ENCODE measurements around the gene NFKBIE.

NFKBIE gene

DNA sequence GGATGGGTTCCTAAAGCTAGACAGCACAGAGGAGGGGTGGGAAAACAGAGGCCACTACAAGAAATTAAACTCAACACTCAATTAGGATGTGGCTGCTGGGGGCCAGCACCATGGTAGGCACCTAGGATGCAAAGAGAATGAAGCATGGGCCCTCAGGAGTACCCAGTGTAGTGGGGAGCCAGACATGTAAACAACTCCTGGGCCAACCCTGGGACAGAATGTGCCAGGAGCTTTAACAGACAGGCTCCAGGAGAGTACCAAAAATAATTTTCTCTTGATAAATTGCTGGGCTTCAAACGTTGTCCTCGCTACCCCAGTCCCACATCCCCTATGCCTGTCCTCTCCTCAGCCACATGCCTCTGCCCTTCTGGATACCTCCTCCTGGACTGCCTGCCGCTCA, 6.6 kb upstream of the NFKBIE start:
- H3K4me1 Mint-ChIP-seq (ENCODE audit: low read depth): peaks cover 15% of the 10 kb centered on the region
- H3K27me3 Mint-ChIP-seq: peaks cover 75% of the 10 kb centered on the region
- H3K27ac Mint-ChIP-seq: no peak overlapping the region
- H3K9me3 Mint-ChIP-seq: no peaks in the 10 kb centered on the region
- no peaks in the 10 kb centered on the region for H3K36me3 Mint-ChIP-seq (ENCODE audit: low read depth)
- H3K4me3 Mint-ChIP-seq: no peak overlapping the region
- intact Hi-C loops (cut with micrococcal nuclease): no loop called here

DNA sequence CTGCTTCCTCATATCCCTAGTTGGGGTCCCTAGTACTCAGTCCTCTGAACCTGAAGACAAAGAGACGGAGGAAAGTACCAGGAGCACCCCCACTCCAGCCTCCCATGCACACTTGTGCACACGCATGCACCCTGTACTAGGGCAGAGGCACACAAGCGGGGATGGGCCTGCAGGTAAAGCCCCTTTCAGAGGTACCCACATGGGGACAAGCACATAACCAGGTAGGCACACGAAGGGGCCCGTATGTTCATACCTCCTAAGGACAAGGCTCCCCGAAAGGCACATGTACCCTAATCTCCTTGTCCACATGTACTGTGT, 6.0 kb upstream of the NFKBIE start:
- Mint-ChIP-seq H3K27me3 (peaks cover 71% of the 10 kb centered on the region), H3K9me3 (no peaks in the 10 kb centered on the region), H3K4me3 (no peak overlapping the region)

DNA sequence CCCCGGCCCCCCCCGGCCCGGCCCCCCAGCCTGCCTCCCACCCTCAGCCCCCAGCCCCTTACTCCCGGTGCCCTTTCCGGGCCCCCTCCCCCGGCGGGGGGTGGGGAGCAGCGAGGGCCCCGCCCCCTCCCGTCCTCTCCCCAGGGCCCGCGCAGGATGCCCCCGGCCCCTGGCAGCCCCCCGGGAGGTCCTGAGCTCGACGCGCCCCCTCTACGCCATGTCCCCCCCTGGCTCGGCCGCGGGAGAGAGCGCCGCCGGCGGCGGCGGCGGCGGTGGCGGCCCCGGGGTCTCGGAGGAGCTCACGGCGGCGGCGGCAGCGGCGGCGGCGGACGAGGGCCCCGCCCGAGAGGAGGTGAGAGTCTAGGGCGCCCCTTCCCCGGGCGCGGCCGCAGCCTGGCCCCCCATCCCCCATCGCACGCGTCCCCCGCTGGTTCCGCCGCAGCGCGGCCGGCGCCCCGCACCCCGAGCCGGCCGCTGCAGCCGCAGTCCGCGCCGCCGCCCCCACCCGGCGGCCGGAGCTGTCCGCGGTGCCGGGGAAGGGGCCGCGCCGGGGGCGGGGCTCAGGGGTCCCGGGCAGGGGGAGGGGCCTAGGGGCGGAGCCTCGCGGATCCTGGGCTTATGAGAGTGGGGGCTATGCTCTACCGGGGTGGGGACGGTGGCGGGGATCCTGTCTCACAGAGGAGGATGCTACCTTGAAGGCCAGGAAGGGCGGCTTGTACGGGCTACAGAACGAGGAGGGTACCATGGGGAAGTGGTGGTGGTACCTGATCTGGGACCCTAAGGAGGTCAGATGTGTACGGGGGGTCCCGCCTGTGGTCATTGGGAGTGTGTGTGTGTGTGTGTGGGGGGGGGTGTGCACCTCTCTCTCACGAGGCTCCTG, 5.4 kb upstream of the NFKBIE start:
- Mint-ChIP-seq H3K27ac (no peak overlapping the region), H3K27me3 (peaks cover 68% of the 10 kb centered on the region), H3K4me3 (peak overlapping the region; percentile 35), H3K9me3 (no peaks in the 10 kb centered on the region), H3K4me1 (ENCODE audit: low read depth) (peaks cover 26% of the 10 kb centered on the region), H3K36me3 (ENCODE audit: low read depth) (no peaks in the 10 kb centered on the region)
- intact Hi-C loops (cut with micrococcal nuclease): no loop called here

More for the DNA sequence above, 6.0 kb upstream of the NFKBIE start:
- Mint-ChIP-seq H3K27ac (no peak overlapping the region), H3K36me3 (ENCODE audit: low read depth) (no peaks in the 10 kb centered on the region), H3K4me1 (ENCODE audit: low read depth) (peaks cover 21% of the 10 kb centered on the region)
- intact Hi-C loops (cut with micrococcal nuclease): no loop called here

DNA sequence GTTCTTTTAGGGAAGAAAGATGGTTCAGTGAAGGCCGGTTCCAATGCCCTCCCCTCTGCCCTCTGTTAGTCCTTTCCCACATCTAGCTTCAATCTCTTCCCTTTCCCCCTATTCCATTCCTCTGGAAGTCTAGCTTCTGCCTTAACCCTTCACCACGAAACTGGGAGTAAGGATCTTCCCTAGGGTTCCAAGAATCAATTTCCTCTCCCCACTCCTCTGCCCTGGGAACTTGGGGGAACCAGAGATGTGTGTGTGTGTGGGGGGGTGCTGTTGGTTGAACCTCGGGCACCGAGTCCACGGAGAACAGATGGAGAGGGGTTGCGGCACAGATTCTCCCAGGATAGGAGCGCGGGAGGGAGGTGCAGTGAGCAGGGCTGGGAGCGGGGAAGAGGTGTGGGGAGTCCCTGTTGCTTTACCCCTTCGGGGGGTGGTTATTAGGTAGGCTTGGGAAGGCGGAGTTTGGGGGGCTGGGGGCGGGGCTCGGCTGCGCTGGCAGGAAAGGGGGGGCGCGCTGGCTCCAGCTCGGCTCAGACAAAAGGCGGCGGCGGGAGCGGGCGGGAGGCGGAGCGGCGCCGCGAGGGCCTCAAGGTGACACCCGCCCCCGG, 4.7 kb upstream of the NFKBIE start, which contains the start of gene TMEM151B:
TSS of gene TMEM151B (plus strand) at position 530 of the 605 bp plus-strand sequence. CDS start 293 bp downstream, outside the sequence.
- H3K27me3 Mint-ChIP-seq: peaks cover 60% of the 10 kb centered on the region
- H3K27ac Mint-ChIP-seq: no peak within 1 kb of the TSS

DNA sequence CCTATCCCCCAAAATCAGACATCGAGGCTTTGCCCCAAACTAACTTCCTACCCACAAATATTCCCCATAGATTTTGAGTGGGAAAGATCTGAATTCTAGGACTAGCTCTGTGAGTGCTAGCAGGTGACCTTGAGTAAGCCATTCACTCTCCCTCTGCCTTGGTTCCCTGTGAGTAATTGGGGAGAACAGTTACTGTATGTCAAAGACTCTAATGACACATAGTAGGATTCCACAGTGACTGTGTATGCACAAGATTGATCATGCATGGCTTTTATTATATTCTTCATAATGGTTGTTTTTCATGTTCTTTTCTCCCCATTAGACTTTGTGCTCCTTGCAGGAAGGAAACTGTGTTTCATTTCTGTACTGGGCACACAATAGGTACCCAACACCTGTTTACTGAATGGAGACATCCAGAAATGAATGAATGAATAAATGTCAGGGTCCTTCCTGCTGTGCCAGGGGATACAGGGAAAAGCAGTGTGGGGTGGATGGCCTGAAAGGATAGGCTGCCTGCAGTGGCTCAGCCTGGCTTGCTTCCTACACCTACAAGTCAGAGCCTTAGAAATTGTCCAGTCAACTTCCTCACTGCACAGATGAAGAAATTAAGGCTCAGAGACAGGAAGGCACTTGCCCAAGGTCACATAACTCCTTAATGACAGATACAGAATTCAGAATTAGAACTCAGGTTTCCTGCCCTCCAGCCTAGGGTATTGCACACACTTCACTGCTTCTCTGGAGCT, 4.0 kb upstream of the NFKBIE start:
- Mint-ChIP-seq H3K9me3 (no peaks in the 10 kb centered on the region), H3K4me3 (no peak overlapping the region), H3K36me3 (ENCODE audit: low read depth) (peaks cover 10% of the 10 kb centered on the region), H3K4me1 (ENCODE audit: low read depth) (peaks cover 26% of the 10 kb centered on the region), H3K27ac (no peak overlapping the region), H3K27me3 (peaks cover 54% of the 10 kb centered on the region)
- intact Hi-C loops (cut with micrococcal nuclease): loop anchor here (5.0 kb wide), 1 partner anchor 183 kb away; no protein-coding TSS in a partner anchor

More for the DNA sequence above, 4.7 kb upstream of the NFKBIE start, which contains the start of gene TMEM151B:
- peaks cover 26% of the 10 kb centered on the region for H3K4me1 Mint-ChIP-seq (ENCODE audit: low read depth)
- intact Hi-C loops (cut with micrococcal nuclease): loop anchor here (5.0 kb wide), 1 partner anchor 182 kb away; no protein-coding TSS in a partner anchor
- peak within 1 kb of the TSS; percentile 56 for H3K4me3 Mint-ChIP-seq
- H3K9me3 Mint-ChIP-seq: no peaks in the 10 kb centered on the region
- H3K36me3 Mint-ChIP-seq (ENCODE audit: low read depth): peaks cover 3% of the 10 kb centered on the region

DNA sequence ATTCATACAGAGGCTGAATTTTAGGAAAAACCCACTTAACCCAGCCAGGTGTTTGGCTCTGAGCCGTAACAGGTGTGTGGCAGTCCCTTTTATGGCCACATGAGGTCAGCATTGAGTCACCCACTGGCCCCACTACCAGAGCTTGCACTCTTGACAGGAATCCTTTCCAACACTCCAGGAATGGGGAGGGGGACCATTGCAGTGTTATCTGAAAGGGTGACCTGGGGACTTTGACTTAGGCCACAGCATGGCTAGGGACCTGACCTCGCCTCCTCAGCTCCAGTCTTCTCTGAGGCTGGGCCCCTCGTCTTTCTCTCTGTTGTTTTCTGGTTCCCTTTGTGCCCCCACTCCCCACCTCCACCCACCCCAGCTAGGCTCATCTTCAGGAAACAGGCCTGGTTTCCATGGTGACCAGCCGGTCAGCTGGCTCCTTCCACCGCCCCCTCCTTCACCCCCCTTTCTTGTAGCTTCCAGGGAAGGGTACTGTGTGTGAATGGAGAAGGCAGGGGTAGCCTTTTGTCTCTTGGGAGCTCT, 2.8 kb upstream of the NFKBIE start:
- Mint-ChIP-seq H3K4me1 (ENCODE audit: low read depth) (peaks cover 31% of the 10 kb centered on the region), H3K27me3 (peaks cover 47% of the 10 kb centered on the region), H3K36me3 (ENCODE audit: low read depth) (peaks cover 22% of the 10 kb centered on the region), H3K4me3 (no peak overlapping the region), H3K27ac (no peak overlapping the region), H3K9me3 (no peaks in the 10 kb centered on the region)
- intact Hi-C loops (cut with micrococcal nuclease): loop anchor here (1.0 to 5.0 kb wide), 3 partner anchors 36 to 184 kb away; no protein-coding TSS in a partner anchor

DNA sequence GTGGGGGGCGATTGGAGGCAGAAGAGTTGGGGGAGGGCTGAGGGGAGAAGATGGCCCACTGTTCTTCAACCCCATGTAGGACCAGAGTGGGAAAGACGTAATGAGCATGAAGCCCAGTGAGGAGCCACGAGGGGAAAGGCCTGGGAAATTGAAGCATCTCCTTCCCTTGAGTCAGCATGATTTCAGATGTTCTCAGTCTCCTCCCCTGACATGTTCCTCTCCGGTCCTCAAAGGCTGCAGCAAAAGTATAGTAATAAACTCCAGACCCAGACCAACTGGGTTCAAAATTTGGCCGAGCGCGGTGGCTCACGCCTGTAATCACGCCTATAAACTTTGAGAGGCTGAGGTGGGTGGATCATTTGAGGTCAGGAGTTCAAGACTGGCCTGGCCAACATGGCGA, 1.9 kb upstream of the NFKBIE start:
- intact Hi-C loops (cut with micrococcal nuclease): loop anchor here (5.0 kb wide), 1 partner anchor 185 kb away; no protein-coding TSS in a partner anchor
- H3K27ac Mint-ChIP-seq: peak overlapping the region; percentile 90
- peaks cover 38% of the 10 kb centered on the region for H3K27me3 Mint-ChIP-seq
- H3K9me3 Mint-ChIP-seq: no peaks in the 10 kb centered on the region
- H3K4me1 Mint-ChIP-seq (ENCODE audit: low read depth): peaks cover 40% of the 10 kb centered on the region
- no peak overlapping the region for H3K4me3 Mint-ChIP-seq
- H3K36me3 Mint-ChIP-seq (ENCODE audit: low read depth): peaks cover 31% of the 10 kb centered on the region

DNA sequence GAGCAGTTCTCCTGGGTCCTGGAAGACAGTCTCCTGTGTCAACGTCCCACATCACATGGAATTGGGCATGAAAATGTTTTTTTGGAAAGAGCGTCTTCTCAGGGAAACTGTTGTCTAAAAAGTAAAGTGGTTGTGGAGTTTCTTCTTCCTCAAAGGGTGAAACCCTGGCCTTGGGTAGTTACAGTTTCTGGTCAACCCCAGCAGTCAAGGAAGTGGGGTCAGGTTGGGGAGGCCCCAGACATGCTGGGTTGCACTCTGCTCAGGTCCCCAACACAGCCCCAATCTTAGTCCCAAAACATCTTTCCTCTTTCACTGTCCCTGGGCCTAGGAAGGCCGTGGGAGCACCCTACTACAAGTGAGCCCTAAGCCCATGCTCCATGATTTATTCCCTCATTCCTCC, 996 bp upstream of the NFKBIE start:
- H3K27me3 Mint-ChIP-seq: peaks cover 29% of the 10 kb centered on the region
- H3K4me1 Mint-ChIP-seq (ENCODE audit: low read depth): peaks cover 49% of the 10 kb centered on the region
- intact Hi-C loops (cut with micrococcal nuclease): loop anchor here (5.0 kb wide), 1 partner anchor 186 kb away; no protein-coding TSS in a partner anchor
- H3K9me3 Mint-ChIP-seq: no peaks in the 10 kb centered on the region
- peak overlapping the region; percentile 15 for H3K4me3 Mint-ChIP-seq
- peaks cover 40% of the 10 kb centered on the region for H3K36me3 Mint-ChIP-seq (ENCODE audit: low read depth)
- H3K27ac Mint-ChIP-seq: peak overlapping the region; percentile 90

DNA sequence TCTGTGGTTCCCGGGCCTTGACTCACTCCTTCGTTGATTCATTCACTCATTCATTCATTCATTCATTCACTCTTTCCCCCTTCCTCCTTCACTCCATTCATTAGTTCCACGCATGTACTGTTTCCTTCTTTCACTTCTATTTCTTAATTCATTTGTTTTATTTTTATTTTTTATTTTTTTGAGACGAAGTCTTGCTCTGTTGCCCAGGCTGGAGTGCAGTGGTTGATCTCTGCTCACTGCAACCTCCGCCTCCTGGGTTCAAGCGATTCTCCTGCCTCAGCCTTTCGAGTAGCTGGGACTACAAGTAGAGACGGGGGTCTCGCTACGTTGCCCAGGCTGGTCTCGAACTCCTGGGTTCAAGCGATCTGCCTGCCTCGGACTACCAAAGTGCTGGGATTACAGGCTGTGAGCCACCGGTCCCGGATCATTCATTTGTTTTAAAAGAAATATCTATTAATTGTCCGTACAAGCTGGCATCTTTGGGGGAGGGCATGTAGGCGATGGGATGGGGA, 427 bp upstream of the NFKBIE start:
- H3K27me3 Mint-ChIP-seq: peaks cover 24% of the 10 kb centered on the region
- peaks cover 55% of the 10 kb centered on the region for H3K4me1 Mint-ChIP-seq (ENCODE audit: low read depth)
- H3K9me3 Mint-ChIP-seq: no peaks in the 10 kb centered on the region
- H3K36me3 Mint-ChIP-seq (ENCODE audit: low read depth): peaks cover 46% of the 10 kb centered on the region
- peak overlapping the region; percentile 97 for H3K4me3 Mint-ChIP-seq
- peak overlapping the region; percentile 90 for H3K27ac Mint-ChIP-seq
- intact Hi-C loops (cut with micrococcal nuclease): loop anchor here (5.0 kb wide), 1 partner anchor 187 kb away; no protein-coding TSS in a partner anchor

DNA sequence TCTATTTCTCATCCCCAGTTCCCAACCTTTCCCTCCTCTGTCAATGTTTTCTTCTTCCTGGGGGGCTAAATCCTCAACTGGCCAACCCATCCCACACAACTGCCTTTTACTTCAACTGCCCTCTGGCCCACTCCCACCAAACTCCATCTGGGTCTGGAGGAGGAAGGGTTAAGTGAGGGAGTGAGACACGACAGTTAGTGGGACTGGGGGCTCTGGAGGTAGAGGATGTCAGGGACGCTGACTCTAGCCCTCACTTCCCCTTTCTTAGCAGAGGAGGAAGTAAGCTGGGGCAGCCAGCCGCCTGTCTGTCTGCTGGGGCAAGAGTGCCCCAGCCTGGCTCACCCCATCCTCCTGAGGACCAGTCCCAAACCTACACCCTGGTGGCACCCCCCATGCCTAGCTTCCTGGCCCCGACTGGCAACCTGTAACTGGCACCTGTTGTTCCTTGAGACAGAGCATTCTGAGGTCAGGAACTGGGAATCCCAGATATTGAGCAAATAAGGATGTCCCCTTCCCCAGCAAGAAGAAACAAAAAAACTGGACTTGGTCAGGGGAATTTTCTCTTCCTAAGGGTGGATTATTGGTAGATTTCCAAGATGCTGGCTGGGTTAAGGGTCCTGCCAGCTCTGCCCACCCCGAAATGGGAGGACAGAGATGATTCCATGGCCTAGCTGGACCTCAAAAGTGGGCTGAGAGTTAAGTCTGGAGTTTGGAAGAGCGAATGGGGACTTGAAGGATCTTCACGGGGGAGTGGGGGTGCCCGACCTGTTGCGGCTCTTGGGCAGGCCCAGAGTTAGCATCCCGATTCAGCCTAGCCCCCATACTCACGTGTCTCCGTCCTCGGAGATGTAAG, 971 bp downstream of the NFKBIE start:
- intact Hi-C loops (cut with micrococcal nuclease): loop anchor here (5.0 kb wide), 2 partner anchors 167 to 188 kb away; no protein-coding TSS in a partner anchor
- Mint-ChIP-seq H3K9me3 (no peaks in the 10 kb centered on the region), H3K27me3 (peaks cover 16% of the 10 kb centered on the region)

DNA sequence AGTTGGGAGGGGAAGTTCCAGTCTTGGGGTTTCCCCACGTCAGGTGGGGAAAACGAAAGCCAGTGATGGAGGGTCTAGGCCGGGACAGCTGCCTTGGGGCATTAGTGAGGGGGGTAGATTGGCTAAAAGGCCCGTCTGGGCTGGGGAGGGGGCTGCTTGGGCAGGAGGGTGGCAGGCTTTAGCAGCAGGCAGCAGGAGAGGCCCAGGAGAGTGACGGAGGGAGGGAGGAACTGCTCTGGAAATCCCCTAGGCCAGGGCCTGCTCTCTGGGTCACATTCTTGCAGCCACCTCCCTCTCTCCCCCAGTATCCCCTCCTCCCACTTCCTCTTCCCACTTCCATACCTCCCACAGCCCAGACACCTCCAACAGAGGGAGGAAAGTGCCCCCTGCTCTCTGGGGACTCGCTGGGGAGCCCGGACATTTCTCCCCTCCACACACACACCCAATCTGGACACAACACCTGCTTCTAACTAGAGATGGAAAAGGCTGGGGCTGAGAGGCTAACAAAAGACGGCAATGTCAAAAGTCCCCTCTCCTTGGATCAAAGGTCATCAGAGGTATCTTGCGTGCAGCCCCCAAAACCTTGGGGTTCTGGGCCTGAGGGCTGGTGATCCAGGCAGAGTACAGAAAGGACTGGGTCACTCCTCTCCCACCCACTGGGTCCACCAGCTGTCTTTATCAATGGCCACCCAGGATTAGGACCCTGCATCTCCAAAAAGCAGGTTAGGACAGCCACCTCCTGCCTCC, 1.8 kb downstream of the NFKBIE start:
- peak overlapping the region; percentile 97 for H3K4me3 Mint-ChIP-seq
- H3K27me3 Mint-ChIP-seq: peaks cover 7% of the 10 kb centered on the region
- intact Hi-C loops (cut with micrococcal nuclease): loop anchor here (5.0 kb wide), 1 partner anchor 166 kb away; no protein-coding TSS in a partner anchor
- H3K9me3 Mint-ChIP-seq: no peaks in the 10 kb centered on the region
- H3K4me1 Mint-ChIP-seq (ENCODE audit: low read depth): peaks cover 64% of the 10 kb centered on the region
- peak overlapping the region; percentile 90 for H3K27ac Mint-ChIP-seq
- peaks cover 68% of the 10 kb centered on the region for H3K36me3 Mint-ChIP-seq (ENCODE audit: low read depth)

More for the DNA sequence above, 971 bp downstream of the NFKBIE start:
- peak overlapping the region; percentile 97 for H3K4me3 Mint-ChIP-seq
- H3K36me3 Mint-ChIP-seq (ENCODE audit: low read depth): peaks cover 60% of the 10 kb centered on the region
- peak overlapping the region; percentile 90 for H3K27ac Mint-ChIP-seq
- peaks cover 58% of the 10 kb centered on the region for H3K4me1 Mint-ChIP-seq (ENCODE audit: low read depth)

All from dendritic cell treated with granulocyte-macrophage colony-stimulating factor and Interleukin-4, amounts not matched to agents 40 ng/mL and 50 ng/mL, for 4 days (primary cell).